H54 (cell line): ENCODE results near the gene TCL1A.

Source experiments
- DNase-seq: peaks from one replicate; pipeline ENCODE4 v3.0.0; 2011; ENCODE audit warnings: low spot score, mixed read lengths; ENCODE audit not compliant: insufficient read length
- FAIRE-seq: peaks from 3 replicates; lab custom pipeline; 2011; peaks lifted over from hg19 to GRCh38; lab: Jason Lieb, UNC
- POLR2A ChIP-seq: IDR thresholded peaks from 2 replicates; pipeline ENCODE4 v1.6.1; 2011; ENCODE audit warnings: low read depth, mild to moderate bottlenecking, low read length

TCL1A gene

GRCh38 chr14:95727056-95727700, 13.3 kb upstream of the TCL1A start:
- DNase-seq = no peak

GRCh38 chr14:95725685-95726336, 11.9 kb upstream of the TCL1A start:
- FAIRE-seq (no peak), DNase-seq (no peak)
- no peak for TF ChIP-seq POLR2A

More at GRCh38 chr14:95727056-95727700, 13.3 kb upstream of the TCL1A start:
- TF ChIP-seq POLR2A = no peak
- FAIRE-seq = no peak

- DNase-seq (no peak), FAIRE-seq (no peak)
- no peak for TF ChIP-seq POLR2A
Measured at GRCh38 chr14:95722525-95723190, 8.7 kb upstream of the TCL1A start.

GRCh38 chr14:95712398-95712797, 1.5 kb downstream of the TCL1A start:
- no peak for TF ChIP-seq POLR2A
- no peak for FAIRE-seq
- DNase-seq = no peak

- no peak for TF ChIP-seq POLR2A
- no peak for FAIRE-seq
- DNase-seq = no peak
Measured at GRCh38 chr14:95711476-95712176, 2.3 kb downstream of the TCL1A start.

- no peak for TF ChIP-seq POLR2A
- no peak for DNase-seq
- no peak for FAIRE-seq
Measured at GRCh38 chr14:95710106-95710505, 3.8 kb downstream of the TCL1A start.

- FAIRE-seq (no peak), DNase-seq (no peak)
- no peak for TF ChIP-seq POLR2A
Measured at GRCh38 chr14:95707327-95707726, 6.6 kb downstream of the TCL1A start.

GRCh38 chr14:95705518-95705917, 8.4 kb downstream of the TCL1A start:
- TF ChIP-seq POLR2A = no peak
- FAIRE-seq (no peak), DNase-seq (no peak)

- no peak for FAIRE-seq
- DNase-seq = no peak
- no peak for TF ChIP-seq POLR2A
Measured at GRCh38 chr14:95703805-95704204, 10.1 kb downstream of the TCL1A start.

GRCh38 chr14:95703341-95703740, 10.6 kb downstream of the TCL1A start:
- DNase-seq (no peak), FAIRE-seq (no peak)
- no peak for TF ChIP-seq POLR2A

- no peak for TF ChIP-seq POLR2A
- no peak for DNase-seq
- FAIRE-seq = no peak
Measured at GRCh38 chr14:95701846-95702221, 12.1 kb downstream of the TCL1A start.

- no peak for FAIRE-seq
- no peak for DNase-seq
- TF ChIP-seq POLR2A = no peak
Measured at GRCh38 chr14:95700221-95700976, 13.5 kb downstream of the TCL1A start.

- no peak for TF ChIP-seq POLR2A
- no peak for FAIRE-seq
- DNase-seq = no peak
Measured at GRCh38 chr14:95699412-95699811, 14.5 kb downstream of the TCL1A start.
